GM18498 (cell line): ENCODE measurements around the gene ARL15.
A peak's percentile ranks its signal among the peaks of the same experiment; 100 is the strongest.

Experiments used
- ATAC-seq: cut with Tn5 transposase; IDR thresholded peaks from one replicate; pipeline ENCODE4 v1.9.1; 2021; ENCODE audit warnings: mild to moderate bottlenecking, moderate library complexity; ENCODE audit not compliant: unreplicated experiment

Gene ARL15

DNA sequence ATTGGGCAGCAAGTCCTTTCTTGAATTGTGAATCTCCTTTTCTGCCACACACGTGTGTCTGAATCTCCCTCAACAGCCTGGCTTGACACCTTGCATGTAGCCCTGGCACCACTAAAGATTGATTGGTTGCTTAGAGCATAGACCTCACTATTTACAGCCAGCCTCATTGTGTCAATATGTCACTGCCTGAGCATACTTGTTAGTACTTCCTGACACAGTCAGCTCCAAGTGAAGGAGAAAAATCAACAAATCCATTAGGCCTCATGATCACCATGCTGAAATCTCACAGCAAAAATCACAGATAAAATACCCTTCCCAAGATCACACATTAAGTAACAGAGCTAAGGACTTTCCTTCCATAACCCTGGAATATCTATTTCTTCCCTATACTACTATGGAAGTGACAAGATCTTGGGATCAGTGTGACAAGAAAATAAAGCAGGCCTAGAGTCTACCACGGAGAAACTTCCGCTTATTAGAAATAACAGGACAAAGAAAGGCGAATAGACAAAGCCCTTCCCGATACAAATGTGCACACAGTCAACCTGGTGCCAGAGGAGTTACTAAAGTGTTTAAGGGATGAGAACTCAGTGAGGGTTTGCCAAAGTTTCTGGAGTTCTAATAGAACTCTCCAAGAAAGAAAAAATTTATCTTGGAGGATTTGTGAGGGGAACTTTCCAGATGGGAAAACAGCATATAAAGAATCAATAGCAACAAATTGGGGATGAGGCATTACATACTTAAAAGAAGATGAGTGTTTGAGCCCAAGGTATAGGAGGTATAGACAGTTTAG is 5.6 kb upstream of the ARL15 start:
- no peak for ATAC-seq

DNA sequence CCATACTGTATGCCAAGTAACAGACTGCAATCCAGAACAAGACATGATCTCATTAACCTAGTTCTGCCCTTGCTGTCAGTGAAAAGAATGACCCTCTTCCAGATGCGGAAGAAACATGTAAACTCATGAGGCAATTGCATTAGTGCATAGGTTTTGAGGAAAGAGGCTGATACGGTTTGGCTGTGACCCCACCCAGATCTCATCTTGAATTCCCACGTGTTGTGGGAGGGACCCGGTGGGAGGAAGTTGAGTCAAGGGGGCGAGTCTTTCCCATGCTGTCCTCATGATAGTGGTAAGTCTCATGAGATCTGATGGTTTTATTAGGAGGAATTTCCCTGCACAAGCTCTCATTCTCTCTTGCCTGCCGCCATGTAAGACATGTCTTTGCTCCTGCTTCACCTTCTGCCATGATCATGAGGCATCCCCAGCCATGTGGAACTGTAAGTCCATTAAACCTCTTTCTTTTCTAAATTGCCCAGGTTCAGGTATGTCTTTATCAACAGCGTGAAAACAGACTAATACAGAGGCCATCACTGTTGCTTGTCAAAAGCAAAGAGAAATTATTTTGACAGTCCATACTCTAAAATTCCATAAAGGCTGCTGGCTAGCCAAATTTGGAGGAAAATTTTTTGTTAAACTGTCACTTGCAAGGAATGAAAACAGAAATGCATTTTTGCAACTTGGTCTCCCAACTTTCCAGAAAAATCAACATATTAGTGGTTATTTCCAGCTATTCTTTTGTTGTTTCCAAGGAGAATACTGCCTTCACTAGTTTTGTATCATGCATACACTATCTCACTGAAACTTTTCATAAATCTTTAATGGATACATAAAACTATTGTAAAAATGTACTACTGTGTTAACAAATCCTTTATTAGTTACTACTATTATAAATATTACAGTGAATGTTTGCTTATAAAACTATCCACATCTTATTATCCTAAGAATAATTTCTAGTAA is 3.2 kb upstream of the ARL15 start:
- ATAC-seq = no peak

DNA sequence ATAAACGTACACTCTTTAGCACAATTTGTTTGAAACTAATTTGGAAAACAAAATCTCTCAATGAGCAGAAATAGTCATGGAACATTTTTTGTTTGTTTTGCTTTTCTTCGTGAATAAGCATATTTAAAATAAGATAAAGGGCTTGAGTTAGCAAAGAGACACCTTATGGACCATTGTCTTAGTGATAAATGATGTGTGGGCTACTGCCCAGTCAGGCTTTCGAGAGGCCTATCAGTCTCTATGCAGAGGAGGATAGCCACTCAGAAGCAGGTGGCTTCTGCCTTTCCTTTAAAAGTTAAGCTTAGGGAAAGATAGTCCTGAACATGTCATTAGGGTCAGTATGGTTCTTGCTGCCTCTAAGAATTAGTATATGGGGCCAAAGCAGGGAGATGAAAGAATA is 2.1 kb upstream of the ARL15 start:
- no peak for ATAC-seq

DNA sequence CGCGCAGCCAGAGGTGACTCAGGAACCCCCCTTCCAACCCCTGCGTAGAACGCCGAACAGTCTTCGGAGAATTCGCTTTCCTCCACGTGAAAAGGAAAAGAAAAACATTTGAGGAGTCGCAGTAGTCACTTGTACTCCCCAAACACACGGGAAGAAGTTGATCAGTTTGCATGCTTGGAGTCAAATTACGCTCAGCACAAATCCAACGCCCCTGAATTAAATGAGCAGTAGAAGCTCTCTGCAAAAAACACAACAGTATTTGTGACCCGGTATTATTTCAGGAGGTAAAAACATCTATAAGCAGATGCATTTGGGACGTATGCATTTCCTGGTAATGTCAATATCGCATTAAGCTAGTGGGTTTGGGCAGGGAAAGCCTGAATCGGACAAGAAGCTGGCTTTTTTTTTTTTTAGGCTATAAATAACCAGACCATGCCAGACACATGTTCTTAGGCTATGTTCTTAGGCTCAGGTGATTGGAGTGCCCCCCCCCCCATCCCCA is 854 bp upstream of the ARL15 start:
- no peak for ATAC-seq

DNA sequence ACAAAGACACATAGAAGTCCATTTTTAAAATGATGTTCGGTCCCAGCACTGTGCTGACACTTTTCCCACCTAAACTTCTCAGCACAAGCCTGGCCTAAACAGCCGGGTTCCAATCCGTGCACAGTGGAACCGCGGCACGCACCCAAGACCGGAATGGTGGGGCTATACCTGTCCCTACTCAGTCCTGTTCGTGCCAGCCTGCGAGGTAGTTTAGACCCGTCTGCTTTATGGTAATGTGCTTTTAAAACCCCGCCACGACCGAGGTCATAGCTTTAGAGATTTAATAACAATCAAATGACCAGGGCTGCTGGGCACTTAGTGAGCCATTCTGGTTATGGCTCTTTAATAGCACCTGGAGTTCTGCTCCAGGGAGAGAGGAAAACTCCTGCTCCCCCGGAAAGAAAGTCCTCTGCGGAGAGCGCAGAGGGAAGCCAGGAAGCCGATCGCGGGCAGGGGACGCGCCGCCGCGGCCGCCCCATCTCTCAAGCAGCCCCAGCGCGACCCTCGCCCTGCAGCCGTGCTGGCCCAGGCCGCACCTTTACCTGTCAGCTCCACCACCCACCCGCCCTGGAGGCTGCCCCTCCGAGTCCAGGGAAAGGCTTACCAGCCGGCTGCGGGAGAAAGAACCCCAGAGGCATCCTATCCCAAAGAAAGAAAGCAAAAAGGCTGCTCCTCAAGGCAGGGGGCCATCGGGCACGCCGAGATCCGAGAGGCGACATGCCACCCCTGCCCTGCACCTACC is 511 bp downstream of the ARL15 start:
- ATAC-seq = peak; percentile 33

DNA sequence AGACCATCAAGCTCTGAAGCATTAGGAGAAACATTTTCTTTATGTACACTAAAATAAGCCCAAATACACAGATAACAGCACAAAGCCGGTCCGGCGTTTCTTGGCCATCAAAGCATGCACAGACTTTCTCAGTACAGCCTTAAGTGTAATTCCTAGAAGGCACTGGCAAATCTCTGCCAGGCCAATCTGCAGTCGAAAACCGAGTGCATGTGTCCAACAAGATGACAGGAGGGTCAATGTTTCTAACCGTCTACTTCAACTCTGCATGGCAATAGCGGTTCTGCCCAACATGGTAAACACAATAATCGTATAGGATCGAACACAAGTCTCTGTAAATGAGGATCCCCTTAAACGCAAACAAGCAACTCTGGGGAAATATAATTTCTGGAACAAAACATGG is 1.1 kb downstream of the ARL15 start:
- no peak for ATAC-seq

DNA sequence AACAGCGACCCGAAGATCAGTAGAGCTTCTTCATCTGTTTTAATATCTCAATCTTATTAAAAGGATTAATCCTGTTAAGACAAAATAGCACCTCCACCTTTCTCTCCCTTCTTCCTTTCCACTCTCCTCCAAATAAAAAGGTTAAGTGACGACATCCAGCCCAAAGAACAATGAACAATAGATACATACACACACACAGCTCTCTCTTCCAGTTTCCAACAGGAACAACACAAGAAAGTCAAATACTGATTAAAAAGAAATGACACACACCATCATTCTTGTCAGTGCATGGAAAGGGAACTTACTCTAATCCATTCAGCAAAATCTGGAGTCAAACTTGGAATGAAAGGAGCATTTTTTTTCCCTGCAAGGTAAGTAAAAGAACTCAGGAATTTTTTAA is 2.8 kb downstream of the ARL15 start:
- ATAC-seq = no peak

DNA sequence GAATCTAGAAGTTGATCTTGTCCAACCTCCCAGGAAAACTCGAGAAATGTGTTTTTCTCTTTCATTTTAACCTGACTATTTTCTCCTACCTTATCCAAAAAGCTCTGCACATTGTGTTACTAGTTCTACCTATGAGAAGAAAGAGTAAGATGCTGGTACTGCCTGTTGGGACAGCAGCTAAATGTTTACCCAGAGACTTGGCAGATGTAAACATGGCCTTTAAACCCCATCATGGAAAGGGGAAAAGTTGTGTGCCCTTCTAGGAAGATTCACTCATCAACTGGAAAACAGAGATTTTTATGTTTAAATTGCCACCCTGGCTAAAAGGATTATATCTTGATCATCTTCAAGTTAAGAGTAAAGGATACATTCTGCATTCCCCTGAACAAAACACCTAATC is 3.5 kb downstream of the ARL15 start:
- ATAC-seq = no peak

DNA sequence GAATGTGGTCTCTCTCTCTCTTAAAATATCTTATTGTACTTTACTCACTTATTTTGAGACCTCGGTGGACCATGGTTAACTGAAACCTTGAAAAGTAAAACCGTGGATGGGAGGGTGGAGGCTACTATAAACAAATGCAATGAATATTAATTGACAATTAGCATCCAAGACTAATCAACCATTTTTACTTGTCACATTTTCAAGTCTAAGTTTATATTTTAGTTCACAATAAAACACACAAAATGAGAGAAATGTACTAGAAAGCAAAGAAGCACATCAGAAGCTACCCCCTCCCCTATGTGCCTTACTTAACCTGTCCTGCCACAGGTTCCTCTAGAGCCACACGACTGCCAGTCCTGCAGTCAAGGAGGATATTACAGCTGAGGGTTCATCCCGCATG is 4.6 kb downstream of the ARL15 start:
- no peak for ATAC-seq

DNA sequence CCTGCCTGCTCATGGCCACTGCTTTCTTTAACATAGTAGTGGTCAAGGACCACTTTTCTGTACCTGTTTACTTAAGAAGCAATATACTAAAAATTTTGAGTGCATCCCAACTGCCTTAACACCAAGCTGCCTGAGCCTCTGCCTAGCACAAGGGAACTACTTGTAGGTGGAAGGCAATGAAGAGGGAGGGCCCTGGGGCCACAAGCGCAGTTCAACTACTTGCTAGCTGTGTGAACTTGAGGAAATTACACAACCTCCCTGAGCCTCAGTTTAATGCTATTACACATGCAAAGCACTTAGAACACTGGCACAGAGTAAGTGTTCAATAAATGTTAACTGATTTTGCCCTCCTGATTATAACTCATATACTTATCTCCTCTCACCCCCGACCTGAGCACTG is 6.3 kb downstream of the ARL15 start:
- ATAC-seq = no peak

DNA sequence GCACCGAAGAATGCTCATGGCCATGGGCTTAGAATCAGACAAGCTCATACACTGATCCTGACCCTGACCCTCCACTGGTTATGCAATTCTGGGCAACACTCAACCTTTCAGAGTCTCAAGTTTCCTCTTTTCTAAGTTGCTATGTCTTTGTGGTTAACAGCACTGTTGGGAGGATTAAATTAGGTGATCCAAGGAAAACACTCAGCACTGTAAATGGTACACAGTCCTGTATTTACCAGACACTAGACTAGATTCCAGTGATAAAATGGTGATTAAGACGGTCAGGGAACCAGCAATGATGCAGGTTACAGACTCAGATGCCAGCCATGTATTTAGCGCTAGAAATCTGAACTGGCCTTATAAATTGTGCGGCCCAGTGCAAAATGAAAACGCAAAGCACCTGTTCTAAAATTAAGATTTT is 8.1 kb downstream of the ARL15 start:
- ATAC-seq = no peak

DNA sequence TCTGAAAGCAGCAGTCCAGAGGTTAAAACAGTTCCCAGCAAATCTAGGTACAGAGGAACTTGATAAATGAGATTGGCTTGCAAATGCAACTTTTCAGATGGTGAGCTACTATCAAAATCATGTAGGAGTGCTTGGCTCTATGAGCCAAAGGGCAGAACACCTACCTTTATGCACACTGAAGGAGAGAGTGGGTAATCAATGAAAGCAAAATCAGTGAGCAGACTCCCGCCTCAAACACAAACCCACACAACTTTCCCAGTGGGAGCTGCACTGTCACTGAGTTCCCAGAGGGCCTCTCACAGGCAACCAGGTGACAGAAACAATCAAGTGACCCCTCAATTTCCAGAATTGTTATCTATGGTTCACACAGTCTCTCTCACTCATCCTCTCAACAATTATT is 8.5 kb downstream of the ARL15 start:
- no peak for ATAC-seq

DNA sequence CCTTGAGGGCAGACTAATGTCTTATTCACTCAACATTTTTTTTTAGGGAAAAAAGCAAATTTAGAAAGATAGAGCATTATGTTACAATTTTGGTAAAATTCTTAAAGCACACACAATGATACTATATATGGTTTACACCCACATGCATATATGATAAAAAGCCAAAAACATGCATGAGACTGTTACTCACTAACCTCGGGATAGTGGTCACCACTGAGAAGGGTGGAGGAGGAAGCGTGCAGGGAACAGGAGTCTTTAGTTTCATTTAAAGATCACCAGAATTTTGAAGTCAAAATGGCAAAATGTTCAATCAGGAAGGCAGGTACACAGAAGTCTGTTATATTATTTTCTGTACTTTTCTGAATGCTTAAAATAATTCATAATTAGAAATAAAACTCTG is 9.2 kb downstream of the ARL15 start:
- no peak for ATAC-seq

DNA sequence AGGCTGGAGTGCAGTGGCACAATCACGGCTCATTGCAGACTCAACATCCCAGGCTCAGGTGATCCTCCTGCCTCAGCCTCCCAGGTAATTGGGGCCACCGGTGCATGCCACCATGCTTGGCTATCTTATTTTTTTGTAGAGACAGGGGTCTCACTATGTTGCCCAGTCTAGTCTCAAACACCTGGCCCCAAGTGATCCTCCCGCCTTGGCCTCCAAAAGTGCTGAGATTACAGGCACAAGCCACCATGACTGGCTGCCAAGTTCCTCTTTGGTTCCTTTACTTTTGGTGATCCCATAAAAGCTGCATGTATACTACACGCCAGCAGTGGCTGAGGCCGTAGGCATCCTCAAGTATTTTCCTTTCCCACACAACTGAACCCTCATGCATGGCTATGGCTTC is 11.4 kb downstream of the ARL15 start:
- no peak for ATAC-seq

DNA sequence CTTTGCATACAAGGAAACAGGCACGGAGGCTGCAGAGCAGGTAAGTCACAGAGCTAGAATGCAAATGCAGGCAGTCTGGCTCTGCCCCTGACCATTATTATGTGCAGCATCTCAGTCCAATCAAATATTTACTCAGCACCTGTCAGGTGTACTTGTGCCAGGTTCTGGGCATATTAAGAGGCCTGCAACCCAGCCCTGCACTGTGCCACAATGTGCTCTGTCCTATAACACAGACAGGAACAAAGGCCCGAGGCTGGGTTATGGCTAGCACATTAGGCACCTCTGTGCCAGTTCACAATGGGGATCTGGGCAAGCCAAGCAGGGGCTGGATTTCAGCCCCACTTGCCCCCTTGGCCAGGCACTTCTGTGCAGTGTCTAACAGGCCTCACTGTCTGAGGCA is 14.0 kb downstream of the ARL15 start:
- no peak for ATAC-seq

DNA sequence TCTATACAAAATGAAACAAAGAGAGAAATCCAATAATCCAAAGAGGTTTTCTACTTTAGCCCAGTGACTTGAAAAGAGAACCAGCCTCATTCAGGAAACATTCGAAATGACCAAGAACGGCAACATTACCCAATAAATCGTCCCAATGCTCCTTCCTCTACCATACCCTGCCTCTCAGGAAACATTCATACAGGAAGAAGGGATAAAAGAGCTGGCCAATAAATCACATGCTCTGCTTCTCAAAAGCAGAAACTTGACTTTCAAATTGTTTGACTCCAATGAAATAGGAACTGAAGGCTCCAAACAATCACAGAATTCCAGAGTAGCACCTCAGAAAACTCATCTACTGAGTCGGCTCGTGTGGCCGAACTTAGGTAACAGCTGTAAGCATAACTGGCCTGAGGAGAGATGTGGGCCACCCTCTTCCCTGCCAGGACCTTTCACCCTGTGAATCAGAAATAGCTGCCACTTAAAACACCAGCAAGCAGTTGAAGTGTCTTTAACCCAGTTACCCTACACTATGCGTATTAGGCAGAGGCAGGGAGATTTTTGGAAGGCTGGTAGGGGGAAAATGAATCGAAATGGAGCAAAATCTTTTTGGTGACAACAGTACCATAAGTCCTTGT is 14.6 kb downstream of the ARL15 start:
- no peak for ATAC-seq

DNA sequence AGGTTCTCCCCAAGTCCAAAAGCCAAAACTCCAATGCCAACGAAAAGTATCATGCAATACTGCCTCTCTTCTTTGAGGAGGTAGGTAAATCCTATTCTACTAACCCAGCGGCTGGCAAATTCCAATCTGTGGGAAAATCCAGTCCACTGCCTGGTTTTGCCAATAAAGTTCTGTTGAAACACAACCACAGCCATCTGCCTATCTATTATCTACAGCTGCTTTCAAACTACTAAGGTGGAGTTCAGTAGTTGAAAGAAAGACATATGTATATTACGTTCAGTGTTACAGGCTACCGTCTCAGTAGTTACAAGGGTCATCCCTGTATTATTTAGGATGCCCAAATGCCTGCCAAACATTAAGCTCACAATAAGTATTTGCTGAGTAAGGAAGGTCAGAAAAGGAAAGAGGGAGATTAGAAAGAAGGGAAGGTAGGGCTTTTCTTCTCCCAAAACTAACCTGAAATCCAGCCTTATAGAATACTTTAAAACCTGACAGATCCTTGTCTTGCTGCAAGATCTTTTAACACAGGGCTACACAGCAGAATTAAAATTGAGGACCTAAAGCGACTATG is 16.2 kb downstream of the ARL15 start:
- no peak for ATAC-seq

DNA sequence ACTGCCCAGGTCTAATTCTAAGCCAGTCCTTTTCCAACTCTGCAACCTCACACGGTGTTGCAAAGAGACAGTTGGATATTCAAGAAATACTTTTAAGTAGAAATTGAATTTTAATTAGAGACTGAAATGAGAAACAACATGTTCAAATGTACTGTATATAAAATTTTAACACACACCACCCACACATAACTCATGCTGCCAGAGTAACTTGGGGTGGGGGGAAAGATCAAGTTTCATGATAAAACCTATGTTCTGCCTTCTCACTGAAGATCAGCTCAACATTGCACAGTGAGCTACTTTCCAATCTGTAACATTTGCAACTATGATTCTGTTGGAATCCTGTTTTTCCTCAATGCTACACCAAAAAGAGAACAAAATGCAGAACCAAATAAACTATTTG is 17.5 kb downstream of the ARL15 start:
- no peak for ATAC-seq

DNA sequence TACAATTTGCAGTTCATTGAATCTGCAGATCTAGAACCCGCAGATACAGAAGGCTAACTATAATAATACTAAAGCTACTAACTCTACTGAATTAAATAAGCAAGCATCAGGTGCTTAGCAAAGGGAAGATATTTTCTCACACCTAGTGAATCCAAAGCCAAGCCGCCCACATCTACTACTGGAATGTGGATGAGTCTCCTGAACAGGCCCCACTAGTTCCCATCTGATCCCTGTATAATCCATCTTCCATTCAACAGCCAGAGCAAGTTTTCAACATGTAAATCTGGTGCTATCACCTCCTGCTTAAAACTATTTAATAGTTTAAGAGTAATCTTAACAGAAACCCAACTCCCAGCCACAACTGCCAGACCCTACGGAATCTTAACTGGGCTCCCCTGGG is 18.9 kb downstream of the ARL15 start:
- no peak for ATAC-seq

DNA sequence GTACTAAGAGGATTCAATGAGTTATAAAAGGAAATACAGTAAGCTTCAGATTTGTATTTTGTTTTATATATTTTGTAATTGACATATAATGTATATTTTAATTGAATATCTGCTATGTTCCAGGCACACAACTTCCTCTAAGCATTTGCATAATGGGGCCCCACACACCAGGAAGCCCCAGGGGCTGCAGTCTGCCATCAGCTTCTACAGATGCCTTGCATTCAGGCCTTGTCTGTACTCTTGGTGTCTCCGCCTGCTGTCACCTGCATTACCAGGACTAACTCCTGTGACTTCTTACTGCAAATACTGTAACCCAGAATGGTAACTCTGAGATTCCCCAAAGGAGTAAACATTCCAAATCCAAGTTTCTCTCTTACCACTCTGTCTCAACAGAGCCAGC is 20.6 kb downstream of the ARL15 start:
- ATAC-seq = no peak
